ENCODE data around the gene SLX4.

GRCh38 chr16:3542601-3543373 lies 68.6 kb downstream of the SLX4 start:
- TF ChIP-seq MAX (IDR thresholded peaks at IDR 0.05): no peak
- TF ChIP-seq CTCF (IDR thresholded peaks at IDR 0.05 in 2 of 3, conservative IDR thresholded peaks at IDR 0.05 in 1 of 3; ENCODE audit: borderline replicate concordance in 1 of 3, insufficient read depth in 1 of 3, low read depth in 2 of 3, low read length in 2 of 3): no peak
- TF ChIP-seq EGR1 (IDR thresholded peaks at IDR 0.05; ENCODE audit: low read depth): no peak
- TF ChIP-seq CEBPB (IDR thresholded peaks at IDR 0.05; ENCODE audit: low read depth): no peak
- TF ChIP-seq TCF7L2 (IDR thresholded peaks at IDR 0.05; ENCODE audit: borderline replicate concordance, extremely low read depth, insufficient read depth, insufficient read length): no peak
- no peak for TF ChIP-seq RAD21 (IDR thresholded peaks at IDR 0.05; ENCODE audit: low read depth)
- TF ChIP-seq SP1 (IDR thresholded peaks at IDR 0.05; ENCODE audit: low read depth): no peak
- no peak for TF ChIP-seq EZH2 (IDR thresholded peaks at IDR 0.05)
- no peak for TF ChIP-seq POLR2A (IDR thresholded peaks at IDR 0.05; ENCODE audit: borderline replicate concordance, extremely low read depth, insufficient read depth, insufficient read length)
- TF ChIP-seq POLR2AphosphoS5 (IDR thresholded peaks at IDR 0.05; ENCODE audit: low read depth, low read length): peak; percentile 13; the same call in 1 of the 2 replicates
- TF ChIP-seq SRF (IDR thresholded peaks at IDR 0.05; ENCODE audit: low read depth): no peak
